IMR-90 (cell line): Measurements from ENCODE around the gene CREBL2. TPM values are rescaled to one million over a fixed set of nuclear protein-coding genes. Genes with fewer than 3 reads are reported as not detected.
A peak's percentile ranks its signal among the peaks of the same experiment; 100 is the strongest.

Experiments
- ATAC-seq: fragments of 200-7000 bp; cut with Tn5 transposase; 2 replicates; pipeline ENCODE4 v1.9.1; 2020; ENCODE audit warnings: low read depth, mild to moderate bottlenecking, moderate library complexity
- BruUV-seq: library from RNA; stranded (reverse); fragments of 400-500 nt; replicated peaks from 2 replicates; lab custom pipeline; 2021; lab: Mats Ljungman, UMichigan
- CTCF ChIA-PET: fragments of 300-600 bp; formaldehyde crosslinking; extraction: SDS; loops from one replicate; lab custom pipeline; 2021; ENCODE audit warnings: antibody characterized with exemption; lab: Yijun Ruan, JAX
- POLR2A ChIA-PET: fragments of 300-600 bp; sonication (Branson Sonifier 250); formaldehyde crosslinking; loops from one replicate; lab custom pipeline; 2022; ENCODE audit warnings: antibody characterized with exemption; ENCODE audit not compliant: unreplicated experiment; lab: Charles Lee
- DNase-seq: peaks from one replicate; pipeline ENCODE4 v3.0.0; 2013
- H2AFZ ChIP-seq: replicated peaks from 2 replicates; pipeline ENCODE3; 2013; ENCODE audit warnings: low read length, mild to moderate bottlenecking; ENCODE audit not compliant: poor library complexity
- H2AK5ac ChIP-seq: 2 replicates; pipeline ENCODE4 v1.6.1; 2013; ENCODE audit warnings: low read depth, low read length, inconsistent platforms
- H2AK9ac ChIP-seq: replicated peaks from 2 replicates; pipeline ENCODE3; 2013; ENCODE audit warnings: mild to moderate bottlenecking, low read depth, low read length, moderate library complexity; ENCODE audit not compliant: poor library complexity
- H2BK120ac ChIP-seq: 2 replicates; pipeline ENCODE4 v1.6.1; 2013; ENCODE audit warnings: low read depth, low read length, inconsistent platforms
- H2BK15ac ChIP-seq: 3 replicates; pipeline ENCODE4 v1.6.1; 2013; ENCODE audit warnings: low read depth, low read length, inconsistent platforms
- H2BK20ac ChIP-seq: 2 replicates; pipeline ENCODE4 v1.6.1; 2013; ENCODE audit warnings: low read depth, mild to moderate bottlenecking, inconsistent platforms, low read length, moderate library complexity
- H2BK5ac ChIP-seq: 2 replicates; pipeline ENCODE4 v1.6.1; 2013; ENCODE audit warnings: mild to moderate bottlenecking, low read depth, low read length, inconsistent platforms; ENCODE audit not compliant: poor library complexity, severe bottlenecking
- H3K14ac ChIP-seq: replicated peaks from 2 replicates; pipeline ENCODE4 v1.6.1; 2013; ENCODE audit warnings: low read depth, low read length, inconsistent platforms
- H3K18ac ChIP-seq: 2 replicates; pipeline ENCODE4 v1.6.1; 2013; ENCODE audit warnings: low read depth, low read length, control low read depth
- H3K23ac ChIP-seq: 2 replicates; pipeline ENCODE4 v1.6.1; 2013; ENCODE audit warnings: low read depth, low read length, inconsistent platforms
- H3K27ac ChIP-seq: 2 replicates; pipeline ENCODE4 v1.5.1; 2013; ENCODE audit warnings: mild to moderate bottlenecking, control low read depth, low read length; ENCODE audit not compliant: insufficient read depth
- H3K27me3 ChIP-seq: 2 replicates; pipeline ENCODE4 v1.6.1; 2013; ENCODE audit warnings: low read length; ENCODE audit not compliant: control insufficient read depth, insufficient read depth
- H3K36me3 ChIP-seq: 2 replicates; pipeline ENCODE4 v1.6.1; 2013; ENCODE audit warnings: low read length, mixed read lengths; ENCODE audit not compliant: control insufficient read depth, insufficient read depth
- H3K4ac ChIP-seq: 2 replicates; pipeline ENCODE4 v1.6.1; 2013; ENCODE audit warnings: low read depth, low read length, inconsistent platforms
- H3K4me1 ChIP-seq: 2 replicates; pipeline ENCODE4 v1.6.1; 2013; ENCODE audit warnings: low read length, mixed read lengths; ENCODE audit not compliant: control insufficient read depth, insufficient read depth
- H3K4me2 ChIP-seq: 2 replicates; pipeline ENCODE4 v1.6.1; 2013; ENCODE audit warnings: low read depth, mild to moderate bottlenecking, control low read depth, low read length, moderate library complexity
- H3K4me3 ChIP-seq: 2 replicates; pipeline ENCODE4 v1.5.1; 2013; ENCODE audit warnings: low read depth, mild to moderate bottlenecking, control low read depth, low read length, moderate library complexity; ENCODE audit not compliant: insufficient read depth
- H3K56ac ChIP-seq: 2 replicates; pipeline ENCODE4 v1.6.1; 2013; ENCODE audit warnings: low read length, inconsistent platforms; ENCODE audit not compliant: insufficient read depth; ENCODE audit errors: extremely low read depth
- H3K79me1 ChIP-seq, 2 experiments: 2 replicates each; pipeline ENCODE4 v1.6.1; 2013; ENCODE audit warnings: low read length in 2 of 2, inconsistent platforms in 1 of 2, low read depth in 1 of 2
- H3K9ac ChIP-seq: 2 replicates; pipeline ENCODE4 v1.6.1; 2013; ENCODE audit warnings: low read depth, low read length, control low read depth
- H3K9me1 ChIP-seq: 2 replicates; pipeline ENCODE4 v1.6.1; 2013; ENCODE audit warnings: low read length, inconsistent platforms; ENCODE audit not compliant: insufficient read depth
- H3K9me3 ChIP-seq: 2 replicates; pipeline ENCODE4 v1.6.1; 2013; ENCODE audit warnings: low read length; ENCODE audit not compliant: control insufficient read depth, insufficient read depth
- H4K20me1 ChIP-seq: 2 replicates; pipeline ENCODE4 v1.6.1; 2013; ENCODE audit warnings: low read length, inconsistent platforms; ENCODE audit not compliant: insufficient read depth
- H4K5ac ChIP-seq: 2 replicates; pipeline ENCODE4 v1.6.1; 2013; ENCODE audit warnings: mild to moderate bottlenecking, low read depth, low read length, control low read depth
- H4K8ac ChIP-seq, 2 experiments: 2 replicates each; pipeline ENCODE4 v1.6.1; 2013; ENCODE audit warnings: low read depth in 2 of 2, low read length in 2 of 2, control low read depth in 1 of 2, inconsistent platforms in 1 of 2
- H4K91ac ChIP-seq: 2 replicates; pipeline ENCODE4 v1.6.1; 2013; ENCODE audit warnings: low read depth, low read length, inconsistent platforms; ENCODE audit not compliant: insufficient read depth
- MAZ ChIP-seq: IDR thresholded peaks from 2 replicates; pipeline ENCODE4 v1.6.1; 2012; ENCODE audit warnings: low read depth, mild to moderate bottlenecking, low read length, improper control_type of control experiment, moderate library complexity, borderline replicate concordance
- MXI1 ChIP-seq: IDR thresholded peaks from 2 replicates; pipeline ENCODE4 v1.6.1; 2012; ENCODE audit warnings: low read depth, mild to moderate bottlenecking, low read length, moderate library complexity, borderline replicate concordance
- RAD21 ChIP-seq: IDR thresholded peaks from 2 replicates; pipeline ENCODE4 v1.6.1; 2012; ENCODE audit warnings: low read length, improper control_type of control experiment
- WGBS, 2 experiments: methylation state at CpG; one replicate each; pipeline versions ENCODE4 v1.1.5 to v1.1.7; 2013; ENCODE audit warnings: missing lambda C conversion rate in 2 of 2; ENCODE audit not compliant: insufficient read length in 1 of 2; ENCODE audit errors: extremely low coverage in 2 of 2; 5-methylcytosine and 5-hydroxymethylcytosine counted together
- dilution Hi-C: fragments of 300-500 bp; cut with HindIII; formaldehyde crosslinking; loops from one replicate; pipeline ENCODE4 v1.14.3; 2018; ENCODE audit warnings: low sequenced_read_pairs; ENCODE audit not compliant: unreplicated experiment
- in situ Hi-C: fragments of 300-500 bp; cut with MboI; formaldehyde crosslinking; loops from 3 replicates; pipeline ENCODE4 v1.14.3; 2019; ENCODE audit warnings: low sequenced_read_pairs, inconsistent platforms, mixed read lengths
- intact Hi-C: fragments of 100-400 bp; cut with micrococcal nuclease; formaldehyde crosslinking; loops from 2 replicates; pipeline ENCODE4 v1.10.0; 2022
- polyA plus RNA-seq, 3 experiments: library from polyadenylated mRNA; depleted of rRNA; stranded (reverse); fragments of >200 nt; gene quantifications; 2 replicates each; pipeline ENCODE4 v1.2.3, GENCODE V29; 2012; ENCODE audit warnings: low replicate concordance in 1 of 3
- total RNA-seq: library from RNA; depleted of rRNA; stranded (reverse); fragments of >200 nt; gene quantifications from 2 replicates; pipeline ENCODE4 v1.2.3, GENCODE V29; 2012

Gene CREBL2
- total and polyA plus RNA-seq, 2 of the 4 experiments (the other 2 are of a cell fraction), result 11.5 to 19.0 TPM

DNA sequence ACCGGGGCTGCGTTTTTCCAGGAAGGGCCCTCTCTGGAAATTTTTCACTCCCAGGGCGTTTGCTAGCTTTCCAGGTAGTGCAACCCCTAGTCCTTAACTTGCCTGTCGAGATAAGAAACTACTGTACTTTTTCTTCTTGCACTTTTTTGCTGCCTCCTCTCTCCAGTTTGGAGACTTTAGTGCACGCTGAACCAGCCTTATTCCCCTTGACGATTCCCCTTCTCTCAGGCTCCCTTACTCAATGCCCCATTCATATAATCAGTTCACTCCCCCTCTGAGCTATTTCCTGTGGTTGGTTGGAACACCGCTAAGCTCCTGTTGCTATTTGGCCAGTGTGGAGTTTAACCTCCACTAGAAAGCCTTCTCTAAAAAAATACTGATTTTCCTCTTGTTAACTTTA, 682 bp downstream of the CREBL2 start:
- Histone ChIP-seq H2AK5ac (peak overlapping the region; percentile 48), H3K36me3 (no peaks in the 10 kb centered on the region), H3K4ac (peak overlapping the region; percentile 88), H2AFZ (peak overlapping the region; percentile 97), H2BK15ac (peak overlapping the region; percentile 16; the same call in 1 of the 3 replicates), H3K4me1 (peaks cover 2% of the 10 kb centered on the region; the same call in 1 of the 2 replicates), H2BK5ac (peak overlapping the region; percentile 82), H3K9me1 (peaks cover 3% of the 10 kb centered on the region; the same call in 1 of the 2 replicates), H3K9ac (peak overlapping the region; percentile 75), H2BK120ac (peak overlapping the region; percentile 79; the same call in 1 of the 2 replicates), H3K4me2 (peak overlapping the region; percentile 98), H3K79me1 (peaks cover 7 to 38% of the 10 kb centered on the region in 2 experiments; a peak in 3 of 4 replicates), H3K9me3 (no peaks in the 10 kb centered on the region), H3K56ac (peak overlapping the region; percentile 29), H4K20me1 (peaks cover 4% of the 10 kb centered on the region; the same call in 1 of the 2 replicates), H3K27ac (peak overlapping the region; percentile 79), H4K91ac (0 out of 2 replicates have a peak overlapping the region, but pooled peaks have one; percentile 27), H3K23ac (peak overlapping the region; percentile 84), H3K14ac (peak overlapping the region; percentile 78), H4K5ac (peak overlapping the region; percentile 2; the same call in 1 of the 2 replicates), H4K8ac (peak overlapping the region; percentile 90 to 93; a peak in 3 of 4 replicates), H2AK9ac (peak overlapping the region; percentile 96), H2BK20ac (no peak overlapping the region), H3K4me3 (peak overlapping the region; percentile 67), H3K27me3 (no peaks in the 10 kb centered on the region), H3K18ac (peak overlapping the region; percentile 3; the same call in 1 of the 2 replicates)
- 0% methylated on average over 4 of the region's 7 CpGs; no CpG with 5 or more reads in 1 of the 2 experiments for WGBS, 2 experiments
- dilution Hi-C loops (no loop called here), in situ Hi-C loops (no loop called here), intact Hi-C loops (loop anchor here (5.0 kb wide), 1 partner anchor 50 kb away; the partner anchor contains the start of gene DUSP16)
- peak; percentile 34 for ATAC-seq
- ChIA-PET CTCF (no interaction called here), POLR2A (no interaction called here)
- TF ChIP-seq MAZ (no peak), MXI1 (no peak), RAD21 (no peak)
- peak; percentile 80 for DNase-seq
- BruUV-seq, result no TSS peak
